Measurements from ENCODE around the gene C3orf22. TPM values are rescaled to one million over a fixed set of nuclear protein-coding genes. Genes with fewer than 3 reads are reported as not detected.

C3orf22 gene
- total RNA-seq, 1 experiment from 2014 or later: not detected

DNA sequence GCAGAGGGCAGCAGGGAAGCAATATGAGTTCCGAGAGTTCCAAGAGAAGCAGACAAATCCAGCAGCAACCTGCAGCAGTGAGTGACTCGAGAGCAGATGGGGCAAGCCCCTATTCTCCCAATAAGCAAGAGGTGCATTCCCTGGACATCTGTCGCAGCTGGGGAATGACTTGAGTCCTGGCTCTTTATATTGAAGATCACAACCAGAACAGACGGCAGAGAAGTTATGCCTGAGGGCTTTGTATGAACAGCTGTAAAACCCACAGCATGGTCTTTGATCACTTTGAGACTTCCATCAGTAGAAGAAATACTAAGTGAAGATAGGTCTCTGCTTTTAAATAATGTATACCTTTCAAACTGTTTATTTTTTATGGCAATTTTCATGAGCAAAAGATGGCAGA is 23.6 kb upstream of the C3orf22 start:
- Histone ChIP-seq H3K4me2 (no peak overlapping the region), H3K4me3 (no peak overlapping the region), H3K4me1 (replicated peaks; ENCODE audit: insufficient read depth) (no peaks in the 10 kb centered on the region), H3K9me2 (ENCODE audit: insufficient read depth) (no peaks in the 10 kb centered on the region), H3K27ac (no peak overlapping the region), H2AFZ (no peak overlapping the region), H3F3A (ENCODE audit: insufficient read depth, low read depth) (no peaks in the 10 kb centered on the region), H4K20me1 (ENCODE audit: insufficient read depth) (no peaks in the 10 kb centered on the region), H3K27me3 (ENCODE audit: insufficient read depth, low read depth) (peaks cover 38% of the 10 kb centered on the region), H3K36me3 (ENCODE audit: low read depth) (no peaks in the 10 kb centered on the region), H3K79me2 (ENCODE audit: low read depth) (no peaks in the 10 kb centered on the region), H3K9me3 (ENCODE audit: insufficient read depth, low read depth) (no peaks in the 10 kb centered on the region)
- TF ChIP-seq, protein P1, sequence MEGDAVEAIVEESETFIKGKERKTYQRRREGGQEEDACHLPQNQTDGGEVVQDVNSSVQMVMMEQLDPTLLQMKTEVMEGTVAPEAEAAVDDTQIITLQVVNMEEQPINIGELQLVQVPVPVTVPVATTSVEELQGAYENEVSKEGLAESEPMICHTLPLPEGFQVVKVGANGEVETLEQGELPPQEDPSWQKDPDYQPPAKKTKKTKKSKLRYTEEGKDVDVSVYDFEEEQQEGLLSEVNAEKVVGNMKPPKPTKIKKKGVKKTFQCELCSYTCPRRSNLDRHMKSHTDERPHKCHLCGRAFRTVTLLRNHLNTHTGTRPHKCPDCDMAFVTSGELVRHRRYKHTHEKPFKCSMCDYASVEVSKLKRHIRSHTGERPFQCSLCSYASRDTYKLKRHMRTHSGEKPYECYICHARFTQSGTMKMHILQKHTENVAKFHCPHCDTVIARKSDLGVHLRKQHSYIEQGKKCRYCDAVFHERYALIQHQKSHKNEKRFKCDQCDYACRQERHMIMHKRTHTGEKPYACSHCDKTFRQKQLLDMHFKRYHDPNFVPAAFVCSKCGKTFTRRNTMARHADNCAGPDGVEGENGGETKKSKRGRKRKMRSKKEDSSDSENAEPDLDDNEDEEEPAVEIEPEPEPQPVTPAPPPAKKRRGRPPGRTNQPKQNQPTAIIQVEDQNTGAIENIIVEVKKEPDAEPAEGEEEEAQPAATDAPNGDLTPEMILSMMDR (conservative IDR thresholded peaks at IDR 0.05): no peak
- no peak for TF ChIP-seq EZH2 (IDR thresholded peaks at IDR 0.05; ENCODE audit: low read depth)
- ChIA-PET POLR2A (ENCODE audit: unreplicated experiment) (no interaction called here), CTCF (interaction anchor here (0.7 kb wide), 1 partner anchor 60 kb away, joined by 3 read pairs; no protein-coding TSS in a partner anchor)
- DNase-seq: no peak
- intact Hi-C loops (cut with micrococcal nuclease; ENCODE audit: unreplicated experiment): no loop called here
- BruUV-seq (replicated peaks): no TSS peak

DNA sequence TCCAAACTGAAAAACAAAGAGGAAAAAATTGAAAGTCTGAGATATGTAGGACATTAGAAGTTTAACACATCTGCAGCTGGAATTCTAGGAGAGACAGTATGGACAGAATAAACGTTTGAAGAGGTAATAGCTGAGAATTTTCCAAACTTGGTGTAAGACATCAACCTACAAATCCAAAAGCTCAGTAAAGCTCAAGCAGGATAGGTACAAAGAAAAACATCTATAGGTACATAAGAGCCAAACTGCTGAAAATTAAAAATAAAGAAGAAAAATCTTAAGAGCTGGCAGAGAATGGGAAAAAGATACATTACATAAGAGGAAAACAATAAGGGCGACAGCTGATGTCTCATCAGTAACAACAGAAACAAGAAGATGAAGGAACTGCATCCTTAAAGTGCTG is 22.8 kb upstream of the C3orf22 start:
- intact Hi-C loops (cut with micrococcal nuclease; ENCODE audit: unreplicated experiment): no loop called here

DNA sequence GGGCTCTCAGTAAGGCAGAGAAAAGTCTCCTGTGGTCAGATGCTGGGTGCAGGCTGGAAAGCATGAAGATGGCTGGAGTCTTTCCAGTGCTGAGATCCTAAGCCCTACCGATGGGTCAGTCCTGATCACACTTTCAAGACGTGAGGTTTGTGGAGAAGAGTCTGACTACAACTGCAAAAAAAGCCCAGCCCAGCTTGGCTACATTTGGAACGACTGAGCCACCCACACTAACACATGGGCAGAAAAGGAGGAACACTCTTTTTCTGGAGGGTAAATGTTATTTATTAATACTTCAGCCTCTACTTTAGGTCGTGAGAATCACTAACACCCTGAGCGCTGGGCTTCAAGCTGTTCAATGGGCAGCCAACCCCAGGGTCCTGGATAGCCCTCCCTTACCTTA is 22.0 kb upstream of the C3orf22 start:
- no peaks in the 10 kb centered on the region for H3F3A ChIP-seq (ENCODE audit: insufficient read depth, low read depth)
- CTCF ChIA-PET: no interaction called here
- H3K4me1 ChIP-seq (replicated peaks; ENCODE audit: insufficient read depth): no peaks in the 10 kb centered on the region
- no TSS peak for BruUV-seq (replicated peaks)
- DNase-seq: no peak
- no peaks in the 10 kb centered on the region for H3K9me2 ChIP-seq (ENCODE audit: insufficient read depth)
- POLR2A ChIA-PET (ENCODE audit: unreplicated experiment): no interaction called here
- H3K4me3 ChIP-seq: no peak overlapping the region
- H4K20me1 ChIP-seq (ENCODE audit: insufficient read depth): no peaks in the 10 kb centered on the region
- intact Hi-C loops (cut with micrococcal nuclease; ENCODE audit: unreplicated experiment): no loop called here
- H3K9me3 ChIP-seq (ENCODE audit: insufficient read depth, low read depth): no peaks in the 10 kb centered on the region
- no peak overlapping the region for H3K27ac ChIP-seq
- H2AFZ ChIP-seq: no peak overlapping the region
- no peaks in the 10 kb centered on the region for H3K36me3 ChIP-seq (ENCODE audit: low read depth)
- no peaks in the 10 kb centered on the region for H3K79me2 ChIP-seq (ENCODE audit: low read depth)
- TF ChIP-seq EZH2 (IDR thresholded peaks at IDR 0.05; ENCODE audit: low read depth): no peak
- TF ChIP-seq, protein P1 (conservative IDR thresholded peaks at IDR 0.05): no peak
- H3K27me3 ChIP-seq (ENCODE audit: insufficient read depth, low read depth): peaks cover 38% of the 10 kb centered on the region
- H3K4me2 ChIP-seq: no peak overlapping the region

More for the DNA sequence above, 22.8 kb upstream of the C3orf22 start:
- Histone ChIP-seq H3K9me3 (ENCODE audit: insufficient read depth, low read depth) (no peaks in the 10 kb centered on the region), H3K4me3 (no peak overlapping the region), H3K27ac (no peak overlapping the region), H3K27me3 (ENCODE audit: insufficient read depth, low read depth) (peaks cover 38% of the 10 kb centered on the region), H3K4me1 (replicated peaks; ENCODE audit: insufficient read depth) (no peaks in the 10 kb centered on the region), H3K9me2 (ENCODE audit: insufficient read depth) (no peaks in the 10 kb centered on the region), H3K36me3 (ENCODE audit: low read depth) (no peaks in the 10 kb centered on the region), H3K79me2 (ENCODE audit: low read depth) (no peaks in the 10 kb centered on the region), H3K4me2 (no peak overlapping the region), H3F3A (ENCODE audit: insufficient read depth, low read depth) (no peaks in the 10 kb centered on the region), H2AFZ (no peak overlapping the region), H4K20me1 (ENCODE audit: insufficient read depth) (no peaks in the 10 kb centered on the region)
- CTCF ChIA-PET: no interaction called here
- POLR2A ChIA-PET (ENCODE audit: unreplicated experiment): no interaction called here
- TF ChIP-seq, protein P1 (conservative IDR thresholded peaks at IDR 0.05): no peak
- no peak for TF ChIP-seq EZH2 (IDR thresholded peaks at IDR 0.05; ENCODE audit: low read depth)
- no TSS peak for BruUV-seq (replicated peaks)
- no peak for DNase-seq
